ENCODE data around the gene AZGP1.

DNA sequence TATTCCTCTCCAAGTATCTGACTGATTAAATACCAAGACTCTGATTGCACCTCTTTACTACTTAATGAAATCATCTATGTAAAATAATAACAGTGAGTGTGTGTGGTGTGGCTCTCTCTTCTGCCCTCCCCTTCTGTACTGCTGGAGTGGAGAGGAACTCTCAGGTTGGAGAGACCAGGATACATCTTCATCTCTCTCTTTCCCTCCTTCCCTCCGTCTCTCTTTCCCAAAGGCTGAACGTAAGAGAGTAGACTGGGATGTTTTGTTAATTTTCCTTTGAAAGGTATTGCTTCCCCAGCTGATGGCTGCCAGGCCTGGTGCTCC is 46.1 kb downstream of the AZGP1 start:
- TF ChIP-seq, protein P1, sequence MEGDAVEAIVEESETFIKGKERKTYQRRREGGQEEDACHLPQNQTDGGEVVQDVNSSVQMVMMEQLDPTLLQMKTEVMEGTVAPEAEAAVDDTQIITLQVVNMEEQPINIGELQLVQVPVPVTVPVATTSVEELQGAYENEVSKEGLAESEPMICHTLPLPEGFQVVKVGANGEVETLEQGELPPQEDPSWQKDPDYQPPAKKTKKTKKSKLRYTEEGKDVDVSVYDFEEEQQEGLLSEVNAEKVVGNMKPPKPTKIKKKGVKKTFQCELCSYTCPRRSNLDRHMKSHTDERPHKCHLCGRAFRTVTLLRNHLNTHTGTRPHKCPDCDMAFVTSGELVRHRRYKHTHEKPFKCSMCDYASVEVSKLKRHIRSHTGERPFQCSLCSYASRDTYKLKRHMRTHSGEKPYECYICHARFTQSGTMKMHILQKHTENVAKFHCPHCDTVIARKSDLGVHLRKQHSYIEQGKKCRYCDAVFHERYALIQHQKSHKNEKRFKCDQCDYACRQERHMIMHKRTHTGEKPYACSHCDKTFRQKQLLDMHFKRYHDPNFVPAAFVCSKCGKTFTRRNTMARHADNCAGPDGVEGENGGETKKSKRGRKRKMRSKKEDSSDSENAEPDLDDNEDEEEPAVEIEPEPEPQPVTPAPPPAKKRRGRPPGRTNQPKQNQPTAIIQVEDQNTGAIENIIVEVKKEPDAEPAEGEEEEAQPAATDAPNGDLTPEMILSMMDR (IDR thresholded peaks at IDR 0.05): no peak
- no peak for TF ChIP-seq POLR2A (IDR thresholded peaks at IDR 0.05)
